Chondrocyte (in vitro differentiated cells): Measurements from ENCODE around the gene ACSL6. TPM values are rescaled to one million over a fixed set of nuclear protein-coding genes. Genes with fewer than 3 reads are reported as not detected.

ENCODE experiments used
- DNase-seq: peaks from one replicate; pipeline ENCODE4 v3.0.0; 2021; ENCODE audit warnings: mixed read lengths, low spot score
- H3K27ac Mint-ChIP-seq: one replicate; pipeline ENCODE4 v1.8.0; 2021; ENCODE audit warnings: mild to moderate bottlenecking, moderate library complexity, mixed read lengths; ENCODE audit not compliant: unreplicated experiment
- H3K27me3 Mint-ChIP-seq: 2 replicates; pipeline ENCODE4 v1.8.0; 2021; ENCODE audit warnings: low read depth, mixed read lengths
- H3K36me3 Mint-ChIP-seq: 2 replicates; pipeline ENCODE4 v1.8.0; 2021; ENCODE audit warnings: low read depth, mixed read lengths
- H3K4me1 Mint-ChIP-seq: 2 replicates; pipeline ENCODE4 v1.8.0; 2021; ENCODE audit warnings: low read depth, mild to moderate bottlenecking, mixed read lengths
- H3K4me3 Mint-ChIP-seq: one replicate; pipeline ENCODE4 v1.8.0; 2021; ENCODE audit warnings: mild to moderate bottlenecking, moderate library complexity, mixed read lengths; ENCODE audit not compliant: unreplicated experiment
- H3K9me3 Mint-ChIP-seq: 2 replicates; pipeline ENCODE4 v1.8.0; 2021; ENCODE audit warnings: low read depth, mixed read lengths
- CTCF ChIP-seq: fragments of 200-600 bp; sonication (generic); IDR thresholded peaks from 2 replicates; pipeline ENCODE4 v1.5.0; 2021; ENCODE audit warnings: antibody characterized with exemption, mild to moderate bottlenecking, moderate library complexity
- total RNA-seq: library from RNA; stranded (reverse); gene quantifications from 3 replicates; pipeline ENCODE4 v1.2.1, GENCODE V29; 2021

The ACSL6 gene
- total RNA-seq, 1 donor from 2014 or later, result not detected

- DNase-seq, result peak; percentile 26
- H3K27me3 Mint-ChIP-seq, result peaks cover 13% of the 10 kb centered on the region
- no peak for TF ChIP-seq CTCF
- H3K4me1 Mint-ChIP-seq, result peaks cover 15% of the 10 kb centered on the region
- peaks cover 2% of the 10 kb centered on the region for H3K36me3 Mint-ChIP-seq
- no peak overlapping the region for H3K27ac Mint-ChIP-seq
- no peaks in the 10 kb centered on the region for H3K9me3 Mint-ChIP-seq
- no peak overlapping the region for H3K4me3 Mint-ChIP-seq
Measured at GRCh38 chr5:131980696-131981095, 30.8 kb downstream of the ACSL6 start.

- Mint-ChIP-seq H3K27ac (no peak overlapping the region), H3K27me3 (peaks cover 12% of the 10 kb centered on the region), H3K4me3 (no peak overlapping the region), H3K4me1 (peaks cover 15% of the 10 kb centered on the region), H3K9me3 (no peaks in the 10 kb centered on the region), H3K36me3 (peaks cover 2% of the 10 kb centered on the region)
- no peak for DNase-seq
- TF ChIP-seq CTCF, result no peak
Measured at GRCh38 chr5:131979816-131980215, 31.6 kb downstream of the ACSL6 start.

- no peak for DNase-seq
- H3K27ac Mint-ChIP-seq, result no peak overlapping the region
- TF ChIP-seq CTCF, result no peak
- no peaks in the 10 kb centered on the region for H3K9me3 Mint-ChIP-seq
- H3K27me3 Mint-ChIP-seq, result peaks cover 13% of the 10 kb centered on the region
- no peaks in the 10 kb centered on the region for H3K4me1 Mint-ChIP-seq
- H3K36me3 Mint-ChIP-seq, result no peaks in the 10 kb centered on the region
- no peak overlapping the region for H3K4me3 Mint-ChIP-seq
Measured at GRCh38 chr5:131977212-131977604, 34.2 kb downstream of the ACSL6 start.

GRCh38 chr5:131976414-131977211 lies 34.8 kb downstream of the ACSL6 start:
- Mint-ChIP-seq H3K27me3 (peaks cover 14% of the 10 kb centered on the region), H3K9me3 (no peaks in the 10 kb centered on the region), H3K4me3 (no peak overlapping the region), H3K36me3 (no peaks in the 10 kb centered on the region), H3K4me1 (no peaks in the 10 kb centered on the region), H3K27ac (no peak overlapping the region)
- no peak for TF ChIP-seq CTCF
- DNase-seq, result no peak

GRCh38 chr5:131974956-131975726 lies 36.3 kb downstream of the ACSL6 start:
- H3K36me3 Mint-ChIP-seq, result no peaks in the 10 kb centered on the region
- no peaks in the 10 kb centered on the region for H3K4me1 Mint-ChIP-seq
- H3K9me3 Mint-ChIP-seq, result no peaks in the 10 kb centered on the region
- peaks cover 10% of the 10 kb centered on the region for H3K27me3 Mint-ChIP-seq
- no peak overlapping the region for H3K27ac Mint-ChIP-seq
- no peak overlapping the region for H3K4me3 Mint-ChIP-seq
- no peak for TF ChIP-seq CTCF
- DNase-seq, result no peak
